ENCODE data around the gene COPZ2.

COPZ2 gene

DNA sequence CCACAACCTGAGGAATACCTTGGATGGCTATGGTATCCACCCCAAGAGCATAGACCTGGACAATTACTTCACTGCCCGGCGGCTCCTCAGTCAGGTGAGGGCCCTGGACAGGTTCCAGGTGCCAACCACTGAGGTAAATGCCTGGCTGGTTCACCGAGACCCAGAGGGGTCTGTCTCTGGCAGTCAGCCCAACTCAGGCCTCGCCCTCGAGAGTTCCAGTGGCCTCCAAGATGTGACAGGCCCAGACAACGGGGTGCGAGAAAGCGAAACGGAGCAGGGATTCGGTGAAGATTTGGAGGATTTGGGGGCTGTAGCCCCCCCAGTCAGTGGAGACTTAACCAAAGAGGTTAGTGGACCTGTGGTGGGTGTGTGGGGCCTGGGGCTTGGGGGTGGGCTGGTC is 13.7 kb upstream of the COPZ2 start:
- H3F3A ChIP-seq (ENCODE audit: low read depth), result no peaks in the 10 kb centered on the region
- peaks cover 30% of the 10 kb centered on the region; the same call in 1 of the 2 replicates for H3K36me3 ChIP-seq (ENCODE audit: insufficient read depth, low read length)
- H3K27me3 ChIP-seq (ENCODE audit: insufficient read depth, low read length, poor library complexity, severe bottlenecking), result no peaks in the 10 kb centered on the region
- peak overlapping the region; percentile 92 for H3K4me2 ChIP-seq (ENCODE audit: low read depth, low read length, poor library complexity, severe bottlenecking)
- TF ChIP-seq, protein P1, sequence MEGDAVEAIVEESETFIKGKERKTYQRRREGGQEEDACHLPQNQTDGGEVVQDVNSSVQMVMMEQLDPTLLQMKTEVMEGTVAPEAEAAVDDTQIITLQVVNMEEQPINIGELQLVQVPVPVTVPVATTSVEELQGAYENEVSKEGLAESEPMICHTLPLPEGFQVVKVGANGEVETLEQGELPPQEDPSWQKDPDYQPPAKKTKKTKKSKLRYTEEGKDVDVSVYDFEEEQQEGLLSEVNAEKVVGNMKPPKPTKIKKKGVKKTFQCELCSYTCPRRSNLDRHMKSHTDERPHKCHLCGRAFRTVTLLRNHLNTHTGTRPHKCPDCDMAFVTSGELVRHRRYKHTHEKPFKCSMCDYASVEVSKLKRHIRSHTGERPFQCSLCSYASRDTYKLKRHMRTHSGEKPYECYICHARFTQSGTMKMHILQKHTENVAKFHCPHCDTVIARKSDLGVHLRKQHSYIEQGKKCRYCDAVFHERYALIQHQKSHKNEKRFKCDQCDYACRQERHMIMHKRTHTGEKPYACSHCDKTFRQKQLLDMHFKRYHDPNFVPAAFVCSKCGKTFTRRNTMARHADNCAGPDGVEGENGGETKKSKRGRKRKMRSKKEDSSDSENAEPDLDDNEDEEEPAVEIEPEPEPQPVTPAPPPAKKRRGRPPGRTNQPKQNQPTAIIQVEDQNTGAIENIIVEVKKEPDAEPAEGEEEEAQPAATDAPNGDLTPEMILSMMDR (conservative IDR thresholded peaks at IDR 0.05; ENCODE audit: low read length), result no peak
- no peak for TF ChIP-seq EZH2phosphoT487 (IDR thresholded peaks at IDR 0.05; ENCODE audit: borderline replicate concordance)
- H3K9me3 ChIP-seq (ENCODE audit: insufficient read depth, low read depth, low read length), result no peaks in the 10 kb centered on the region
- H2AFZ ChIP-seq (ENCODE audit: low read length), result no peak overlapping the region
- H3K9ac ChIP-seq (ENCODE audit: low read depth, low read length, poor library complexity, severe bottlenecking), result peak overlapping the region; percentile 81
- H4K20me1 ChIP-seq (ENCODE audit: insufficient read depth, low read length, poor library complexity, severe bottlenecking), result peaks cover 73% of the 10 kb centered on the region
- H3K4me3 ChIP-seq (ENCODE audit: low read length, poor library complexity, severe bottlenecking), result peak overlapping the region; percentile 81
- H3K4me1 ChIP-seq (ENCODE audit: insufficient read depth, low read length, poor library complexity, severe bottlenecking), result peaks cover 68% of the 10 kb centered on the region
- H3K79me2 ChIP-seq (ENCODE audit: insufficient read depth, low read length), result peaks cover 90% of the 10 kb centered on the region
- H3K9me2 ChIP-seq (replicated peaks; ENCODE audit: low read depth, low read length), result no peaks in the 10 kb centered on the region

DNA sequence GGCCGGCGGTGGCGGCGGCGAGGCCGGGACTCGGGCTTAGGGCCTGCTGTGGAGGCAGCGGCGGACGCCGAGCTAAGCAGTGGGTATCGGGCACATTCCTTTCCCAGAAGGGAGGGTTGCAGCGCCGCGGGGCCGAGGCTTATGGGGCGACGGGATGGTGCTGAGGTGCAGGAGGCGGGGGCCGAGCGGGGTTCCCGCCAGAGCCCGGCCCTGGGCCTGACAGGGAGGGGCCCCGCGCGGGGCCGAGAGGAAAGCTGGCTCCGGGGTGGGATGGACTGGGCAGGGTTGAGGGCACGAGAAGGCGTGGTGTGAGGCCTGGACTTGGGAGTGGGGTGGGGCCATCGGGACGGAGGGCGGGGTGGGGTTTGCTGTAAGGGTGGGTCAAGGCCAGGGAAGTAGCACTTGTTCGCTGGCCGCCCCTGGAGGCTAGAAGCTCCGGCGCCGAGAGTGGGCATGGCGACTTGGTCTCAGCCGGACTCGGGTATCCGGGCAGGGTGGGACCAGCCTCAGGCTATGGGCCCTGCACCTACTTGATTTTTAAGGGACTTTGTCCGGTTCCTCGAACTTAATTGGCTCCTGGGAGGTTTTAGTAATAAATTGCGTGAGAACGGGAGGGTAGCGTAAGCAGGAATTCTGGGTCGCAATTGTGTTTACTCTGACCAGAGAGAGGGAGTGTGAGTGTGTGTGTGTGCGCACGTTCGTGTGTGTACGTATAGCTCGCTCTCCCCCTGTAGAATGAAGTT is 11.0 kb upstream of the COPZ2 start:
- H3K4me1 ChIP-seq (ENCODE audit: insufficient read depth, low read length, poor library complexity, severe bottlenecking), result peaks cover 58% of the 10 kb centered on the region
- peak overlapping the region; percentile 65; the same call in 1 of the 2 replicates for H2AFZ ChIP-seq (ENCODE audit: low read length)
- peak overlapping the region; percentile 81 for H3K9ac ChIP-seq (ENCODE audit: low read depth, low read length, poor library complexity, severe bottlenecking)
- TF ChIP-seq, protein P1 (conservative IDR thresholded peaks at IDR 0.05; ENCODE audit: low read length), result no peak
- TF ChIP-seq EZH2phosphoT487 (IDR thresholded peaks at IDR 0.05; ENCODE audit: borderline replicate concordance), result no peak
- peaks cover 46% of the 10 kb centered on the region for H4K20me1 ChIP-seq (ENCODE audit: insufficient read depth, low read length, poor library complexity, severe bottlenecking)
- H3F3A ChIP-seq (ENCODE audit: low read depth), result no peaks in the 10 kb centered on the region
- no peaks in the 10 kb centered on the region for H3K9me3 ChIP-seq (ENCODE audit: insufficient read depth, low read depth, low read length)
- H3K9me2 ChIP-seq (replicated peaks; ENCODE audit: low read depth, low read length), result no peaks in the 10 kb centered on the region
- peak overlapping the region; percentile 81 for H3K4me3 ChIP-seq (ENCODE audit: low read length, poor library complexity, severe bottlenecking)
- H3K36me3 ChIP-seq (ENCODE audit: insufficient read depth, low read length), result peaks cover 18% of the 10 kb centered on the region; the same call in 1 of the 2 replicates
- H3K27me3 ChIP-seq (ENCODE audit: insufficient read depth, low read length, poor library complexity, severe bottlenecking), result no peaks in the 10 kb centered on the region
- peak overlapping the region; percentile 92 for H3K4me2 ChIP-seq (ENCODE audit: low read depth, low read length, poor library complexity, severe bottlenecking)
- peaks cover 75% of the 10 kb centered on the region for H3K79me2 ChIP-seq (ENCODE audit: insufficient read depth, low read length)

DNA sequence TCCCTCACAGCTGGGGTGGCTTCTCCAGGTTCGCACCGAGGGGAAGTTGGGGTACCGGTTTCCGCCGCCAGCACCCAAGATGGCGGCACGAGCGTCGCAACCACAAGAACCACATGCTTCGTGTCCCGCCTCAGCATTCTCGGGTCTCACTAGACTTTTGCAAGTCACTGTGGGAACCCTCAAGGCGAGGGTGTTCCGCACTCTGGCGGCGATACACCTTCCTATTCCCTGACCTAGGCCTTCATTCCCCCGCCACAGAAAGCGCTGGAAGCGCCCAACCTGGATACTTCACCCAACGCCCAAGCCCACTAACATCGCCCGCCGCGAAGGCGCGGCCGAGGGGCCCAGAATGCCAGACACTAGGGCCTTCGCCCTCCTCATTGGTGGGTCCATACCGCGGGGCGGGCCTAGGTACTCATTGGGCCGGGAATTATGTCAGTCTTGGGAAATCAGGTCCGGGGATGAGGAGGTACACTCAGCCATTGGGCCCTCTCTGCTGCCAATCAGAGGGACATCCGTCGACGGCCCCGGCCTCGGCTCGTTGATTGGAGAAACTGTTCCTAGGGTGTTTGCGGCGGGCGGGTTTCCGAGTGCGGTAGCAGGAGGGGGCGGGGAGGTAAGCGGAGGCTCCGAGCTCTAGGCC is 10.3 kb upstream of the COPZ2 start, which contains the start of gene NFE2L1:
TSS of gene NFE2L1 (plus strand) at position 619 of the 643 bp plus-strand sequence. CDS start 2,760 bp downstream, outside the sequence.
- H3K27me3 ChIP-seq (ENCODE audit: insufficient read depth, low read length, poor library complexity, severe bottlenecking), result no peaks in the 10 kb centered on the region
- peak within 1 kb of the TSS; percentile 81 for H3K4me3 ChIP-seq (ENCODE audit: low read length, poor library complexity, severe bottlenecking)
- peaks cover 18% of the 10 kb centered on the region; the same call in 1 of the 2 replicates for H3K36me3 ChIP-seq (ENCODE audit: insufficient read depth, low read length)
- H4K20me1 ChIP-seq (ENCODE audit: insufficient read depth, low read length, poor library complexity, severe bottlenecking), result peaks cover 39% of the 10 kb centered on the region
- TF ChIP-seq EZH2phosphoT487 (IDR thresholded peaks at IDR 0.05; ENCODE audit: borderline replicate concordance), result no peak
- TF ChIP-seq, protein P1 (conservative IDR thresholded peaks at IDR 0.05; ENCODE audit: low read length), result no peak
- H3K9me2 ChIP-seq (replicated peaks; ENCODE audit: low read depth, low read length), result no peaks in the 10 kb centered on the region
- H2AFZ ChIP-seq (ENCODE audit: low read length), result peak within 1 kb of the TSS; percentile 74
- no peaks in the 10 kb centered on the region for H3K9me3 ChIP-seq (ENCODE audit: insufficient read depth, low read depth, low read length)
- H3K9ac ChIP-seq (ENCODE audit: low read depth, low read length, poor library complexity, severe bottlenecking), result peak within 1 kb of the TSS; percentile 94
- peaks cover 68% of the 10 kb centered on the region for H3K79me2 ChIP-seq (ENCODE audit: insufficient read depth, low read length)
- H3K4me2 ChIP-seq (ENCODE audit: low read depth, low read length, poor library complexity, severe bottlenecking), result peak within 1 kb of the TSS; percentile 92
- no peaks in the 10 kb centered on the region for H3F3A ChIP-seq (ENCODE audit: low read depth)
- H3K4me1 ChIP-seq (ENCODE audit: insufficient read depth, low read length, poor library complexity, severe bottlenecking), result peaks cover 58% of the 10 kb centered on the region

Data from Loucy (cell line).